ENCODE data around the gene ATP6AP1. TPM values are rescaled to one million over a fixed set of nuclear protein-coding genes. Genes with fewer than 3 reads are reported as not detected.
A peak's percentile ranks its signal among the peaks of the same experiment; 100 is the strongest.

Gene ATP6AP1
- total RNA-seq, 1 donor = 61.9 TPM

- H3K4me3 ChIP-seq (ENCODE audit: insufficient read depth, low read length) = peak overlapping the region; percentile 82
- H3K27ac ChIP-seq (ENCODE audit: low read depth, low read length) = peak overlapping the region; percentile 90
- no peaks in the 10 kb centered on the region for H3K27me3 ChIP-seq (ENCODE audit: insufficient read depth, low read length)
- H3K4me2 ChIP-seq (ENCODE audit: insufficient read depth, low read length) = peak overlapping the region; percentile 85
- peaks cover 12% of the 10 kb centered on the region for H3K36me3 ChIP-seq (ENCODE audit: insufficient read depth, low read length)
- no peak overlapping the region for H2AFZ ChIP-seq (ENCODE audit: low read length)
- H3K79me2 ChIP-seq (ENCODE audit: insufficient read depth, low read length) = peaks cover 21% of the 10 kb centered on the region
- H3K4me1 ChIP-seq (ENCODE audit: insufficient read depth, low read length) = peaks cover 9% of the 10 kb centered on the region
- TF ChIP-seq CTCF (IDR thresholded peaks at IDR 0.05; ENCODE audit: extremely low read depth, low read depth, low read length) = no peak
- H4K20me1 ChIP-seq (ENCODE audit: insufficient read depth, low read length) = peaks cover 2% of the 10 kb centered on the region
- DNase-seq (ENCODE audit: insufficient read length, low spot score, missing footprints) = peak; percentile 72
- no peaks in the 10 kb centered on the region for H3K9me3 ChIP-seq (ENCODE audit: low read depth, low read length)
Measured at GRCh38 chrX:154380153-154380552, 48.3 kb upstream of the ATP6AP1 start.

GRCh38 chrX:154380787-154381186, 47.7 kb upstream of the ATP6AP1 start:
- Histone ChIP-seq H3K4me1 (ENCODE audit: insufficient read depth, low read length) (peaks cover 9% of the 10 kb centered on the region), H3K4me3 (ENCODE audit: insufficient read depth, low read length) (peak overlapping the region; percentile 82)

GRCh38 chrX:154381271-154381670, 47.2 kb upstream of the ATP6AP1 start:
- TF ChIP-seq CTCF (IDR thresholded peaks at IDR 0.05; ENCODE audit: extremely low read depth, low read depth, low read length) = no peak
- Histone ChIP-seq H3K4me1 (ENCODE audit: insufficient read depth, low read length) (peaks cover 9% of the 10 kb centered on the region), H3K27me3 (ENCODE audit: insufficient read depth, low read length) (no peaks in the 10 kb centered on the region), H3K4me3 (ENCODE audit: insufficient read depth, low read length) (no peak overlapping the region), H2AFZ (ENCODE audit: low read length) (no peak overlapping the region), H4K20me1 (ENCODE audit: insufficient read depth, low read length) (peaks cover 2% of the 10 kb centered on the region), H3K27ac (ENCODE audit: low read depth, low read length) (no peak overlapping the region), H3K4me2 (ENCODE audit: insufficient read depth, low read length) (no peak overlapping the region), H3K9me3 (ENCODE audit: low read depth, low read length) (no peaks in the 10 kb centered on the region), H3K36me3 (ENCODE audit: insufficient read depth, low read length) (peaks cover 12% of the 10 kb centered on the region), H3K79me2 (ENCODE audit: insufficient read depth, low read length) (peaks cover 21% of the 10 kb centered on the region)
- no peak for DNase-seq (ENCODE audit: insufficient read length, low spot score, missing footprints)

More at GRCh38 chrX:154380787-154381186, 47.7 kb upstream of the ATP6AP1 start:
- DNase-seq (ENCODE audit: insufficient read length, low spot score, missing footprints) = no peak
- H3K27me3 ChIP-seq (ENCODE audit: insufficient read depth, low read length) = no peaks in the 10 kb centered on the region
- peaks cover 2% of the 10 kb centered on the region for H4K20me1 ChIP-seq (ENCODE audit: insufficient read depth, low read length)
- H3K27ac ChIP-seq (ENCODE audit: low read depth, low read length) = peak overlapping the region; percentile 90
- H2AFZ ChIP-seq (ENCODE audit: low read length) = no peak overlapping the region
- H3K36me3 ChIP-seq (ENCODE audit: insufficient read depth, low read length) = peaks cover 12% of the 10 kb centered on the region
- H3K79me2 ChIP-seq (ENCODE audit: insufficient read depth, low read length) = peaks cover 21% of the 10 kb centered on the region
- H3K4me2 ChIP-seq (ENCODE audit: insufficient read depth, low read length) = peak overlapping the region; percentile 85
- no peaks in the 10 kb centered on the region for H3K9me3 ChIP-seq (ENCODE audit: low read depth, low read length)
- TF ChIP-seq CTCF (IDR thresholded peaks at IDR 0.05; ENCODE audit: extremely low read depth, low read depth, low read length) = no peak

GRCh38 chrX:154382483-154383069, 45.9 kb upstream of the ATP6AP1 start:
- Histone ChIP-seq H2AFZ (ENCODE audit: low read length) (no peak overlapping the region), H3K4me2 (ENCODE audit: insufficient read depth, low read length) (no peak overlapping the region), H3K4me1 (ENCODE audit: insufficient read depth, low read length) (peaks cover 9% of the 10 kb centered on the region), H3K27me3 (ENCODE audit: insufficient read depth, low read length) (no peaks in the 10 kb centered on the region), H3K79me2 (ENCODE audit: insufficient read depth, low read length) (peaks cover 21% of the 10 kb centered on the region), H3K36me3 (ENCODE audit: insufficient read depth, low read length) (peaks cover 12% of the 10 kb centered on the region), H3K9me3 (ENCODE audit: low read depth, low read length) (no peaks in the 10 kb centered on the region), H3K27ac (ENCODE audit: low read depth, low read length) (no peak overlapping the region), H3K4me3 (ENCODE audit: insufficient read depth, low read length) (no peak overlapping the region), H4K20me1 (ENCODE audit: insufficient read depth, low read length) (peaks cover 2% of the 10 kb centered on the region)
- no peak for DNase-seq (ENCODE audit: insufficient read length, low spot score, missing footprints)
- no peak for TF ChIP-seq CTCF (IDR thresholded peaks at IDR 0.05; ENCODE audit: extremely low read depth, low read depth, low read length)
